HEK293T (cell line): ENCODE data around the gene DNAJC10.

Source experiments
- BHLHE40 ChIP-seq: fragments of 450-650 bp; IDR thresholded peaks from 2 replicates; pipeline ENCODE4 v1.6.1; 2016; ENCODE audit warnings: mild to moderate bottlenecking, moderate library complexity, borderline replicate concordance
- ELF4 ChIP-seq: fragments of 450-650 bp; IDR thresholded peaks from 2 replicates; pipeline ENCODE4 v1.6.1; 2017; ENCODE audit warnings: antibody characterized with exemption
- FOXK2 ChIP-seq: fragments of 450-650 bp; IDR thresholded peaks from 2 replicates; pipeline ENCODE4 v1.6.1; 2016; ENCODE audit warnings: mild to moderate bottlenecking
- FOXM1 ChIP-seq: fragments of 450-650 bp; IDR thresholded peaks from 2 replicates; pipeline ENCODE4 v1.6.1; 2017; ENCODE audit warnings: mild to moderate bottlenecking, borderline replicate concordance
- HDGF ChIP-seq: fragments of 450-650 bp; IDR thresholded peaks from 2 replicates; pipeline ENCODE4 v1.6.1; 2017; ENCODE audit warnings: antibody characterized with exemption, borderline replicate concordance
- NFRKB ChIP-seq: fragments of 450-650 bp; IDR thresholded peaks from 2 replicates; pipeline ENCODE4 v1.6.1; 2016; ENCODE audit warnings: mild to moderate bottlenecking, moderate library complexity
- SP1 ChIP-seq: fragments of 450-650 bp; IDR thresholded peaks from 2 replicates; pipeline ENCODE4 v1.6.1; 2017
- SUZ12 ChIP-seq: fragments of 450-650 bp; IDR thresholded peaks from 2 replicates; pipeline ENCODE4 v1.6.1; 2016; ENCODE audit warnings: mild to moderate bottlenecking
- ZNF384 ChIP-seq: fragments of 450-650 bp; IDR thresholded peaks from 2 replicates; pipeline ENCODE4 v1.6.1; 2016

GRCh38 chr2:182733572-182733971 lies 17.5 kb downstream of the DNAJC10 start:
- TF ChIP-seq FOXK2, result no peak
- no peak for TF ChIP-seq BHLHE40
- TF ChIP-seq ELF4, result no peak
- no peak for TF ChIP-seq HDGF
- no peak for TF ChIP-seq SP1
- TF ChIP-seq FOXM1, result no peak
- TF ChIP-seq ZNF384, result no peak
- TF ChIP-seq SUZ12, result no peak
- TF ChIP-seq NFRKB, result no peak
